Measurements from ENCODE around the gene MAP3K15. TPM values are rescaled to one million over a fixed set of nuclear protein-coding genes. Genes with fewer than 3 reads are reported as not detected.
A peak's percentile ranks its signal among the peaks of the same experiment; 100 is the strongest.

The MAP3K15 gene
- total and polyA plus RNA-seq, 8 donors, result 0.12 to 0.76 (median 0.33) TPM; not detected in 4

GRCh38 chrX:19392078-19392477, 123.2 kb downstream of the MAP3K15 start:
- TF ChIP-seq POLR2AphosphoS5 (IDR thresholded peaks at IDR 0.05) (no peak), POLR2A (IDR thresholded peaks at IDR 0.05) (no peak), EP300 (IDR thresholded peaks at IDR 0.05) (no peak)
- WGBS, 5 donors, result 74 to 87% (median 83%) methylated on average over 12 of the region's 12 CpGs
- no peak overlapping the region for H3K27ac ChIP-seq

GRCh38 chrX:19389227-19389845, 126.0 kb downstream of the MAP3K15 start:
- no peak overlapping the region for H3K27ac ChIP-seq
- DNase-seq, result peak in 1 of 2 donors; percentile 7
- peaks cover 0 to 8% (median 0%) of the 10 kb centered on the region in 4 donors for H3K9me3 ChIP-seq
- H3K4me1 ChIP-seq, result no peaks in the 10 kb centered on the region
- H3K27me3 ChIP-seq, result no peaks in the 10 kb centered on the region
- intact Hi-C loops (cut with DNase I; ENCODE audit: low total_unique reads), result no loop called here
- no peak overlapping the region for H3K4me3 ChIP-seq
- 20 to 48% (median 32%) methylated on average over 4 of the region's 4 CpGs for WGBS, 5 donors
- H3K36me3 ChIP-seq, result no peaks in the 10 kb centered on the region
- TF ChIP-seq POLR2AphosphoS5 (IDR thresholded peaks at IDR 0.05) (no peak), CTCF (IDR thresholded peaks at IDR 0.05) (no peak), EP300 (IDR thresholded peaks at IDR 0.05) (no peak), POLR2A (IDR thresholded peaks at IDR 0.05) (no peak)

More at GRCh38 chrX:19392078-19392477, 123.2 kb downstream of the MAP3K15 start:
- no peaks in the 10 kb centered on the region for H3K4me1 ChIP-seq
- H3K27me3 ChIP-seq, result peaks cover 0 to 4% (median 0%) of the 10 kb centered on the region in 3 donors
- DNase-seq, result no peak
- no peaks in the 10 kb centered on the region for H3K9me3 ChIP-seq
- H3K4me3 ChIP-seq, result no peak overlapping the region
- intact Hi-C loops (cut with DNase I; ENCODE audit: low total_unique reads), result no loop called here
- no peaks in the 10 kb centered on the region for H3K36me3 ChIP-seq

GRCh38 chrX:19388741-19389140, 126.6 kb downstream of the MAP3K15 start:
- Histone ChIP-seq H3K27ac (no peak overlapping the region), H3K4me3 (no peak overlapping the region), H3K9me3 (peaks cover 0 to 8% (median 0%) of the 10 kb centered on the region in 4 donors), H3K4me1 (no peaks in the 10 kb centered on the region), H3K36me3 (no peaks in the 10 kb centered on the region), H3K27me3 (no peaks in the 10 kb centered on the region)
- 77 to 88% (median 79%) methylated on average over 8 of the region's 8 CpGs for WGBS, 5 donors
- TF ChIP-seq POLR2A (IDR thresholded peaks at IDR 0.05), result no peak
- TF ChIP-seq EP300 (IDR thresholded peaks at IDR 0.05), result no peak
- no peak for TF ChIP-seq POLR2AphosphoS5 (IDR thresholded peaks at IDR 0.05)
- no peak for TF ChIP-seq CTCF (IDR thresholded peaks at IDR 0.05)
- no peak for DNase-seq
- intact Hi-C loops (cut with DNase I; ENCODE audit: low total_unique reads), result no loop called here

- H3K4me1 ChIP-seq, result no peaks in the 10 kb centered on the region
- TF ChIP-seq POLR2AphosphoS5 (IDR thresholded peaks at IDR 0.05) (no peak), POLR2A (IDR thresholded peaks at IDR 0.05) (no peak), CTCF (IDR thresholded peaks at IDR 0.05) (no peak), EP300 (IDR thresholded peaks at IDR 0.05) (no peak)
- no peak overlapping the region for H3K4me3 ChIP-seq
- no peaks in the 10 kb centered on the region for H3K36me3 ChIP-seq
- intact Hi-C loops (cut with DNase I; ENCODE audit: low total_unique reads), result no loop called here
- peaks cover 0 to 8% (median 0%) of the 10 kb centered on the region in 4 donors for H3K9me3 ChIP-seq
- DNase-seq, result no peak
- no peaks in the 10 kb centered on the region for H3K27me3 ChIP-seq
- 66 to 75% (median 71%) methylated on average over 13 of the region's 13 CpGs for WGBS, 5 donors
- H3K27ac ChIP-seq, result no peak overlapping the region
Observed at GRCh38 chrX:19388064-19388679, 127.1 kb downstream of the MAP3K15 start.

- H3K27me3 ChIP-seq, result peaks cover 0 to under 1% (median 0%) of the 10 kb centered on the region in 3 donors
- H3K9me3 ChIP-seq, result peaks cover 0 to 8% (median 0%) of the 10 kb centered on the region in 4 donors
- no peak for TF ChIP-seq EP300 (IDR thresholded peaks at IDR 0.05)
- TF ChIP-seq POLR2AphosphoS5 (IDR thresholded peaks at IDR 0.05), result no peak
- TF ChIP-seq CTCF (IDR thresholded peaks at IDR 0.05), result no peak
- no peak for TF ChIP-seq POLR2A (IDR thresholded peaks at IDR 0.05)
- DNase-seq, result no peak
- no peaks in the 10 kb centered on the region for H3K36me3 ChIP-seq
- no peak overlapping the region for H3K27ac ChIP-seq
- H3K4me3 ChIP-seq, result no peak overlapping the region
- no peaks in the 10 kb centered on the region for H3K4me1 ChIP-seq
- 58 to 83% (median 73%) methylated on average over 4 of the region's 4 CpGs for WGBS, 5 donors
- intact Hi-C loops (cut with DNase I; ENCODE audit: low total_unique reads), result no loop called here
Observed at GRCh38 chrX:19386679-19387078, 128.6 kb downstream of the MAP3K15 start.
